ENCODE data around the gene ABHD3. TPM values are rescaled to one million over a fixed set of nuclear protein-coding genes. Genes with fewer than 3 reads are reported as not detected.
"Not testable (repeated sequence)": the region's sequence is repeated elsewhere in the genome, so short reads cannot be mapped to it uniquely, and the experiment has no call there.

Gene ABHD3
- total RNA-seq, 1 experiment from 2014 or later = 16.5 TPM

GRCh38 chr18:21703241-21703820, 1.2 kb downstream of the ABHD3 start:
- peak; percentile 23 for DNase-seq (ENCODE audit: low spot score)

- no peak for DNase-seq (ENCODE audit: low spot score)
Observed at GRCh38 chr18:21702602-21703001, 2.0 kb downstream of the ABHD3 start.

- no peak for DNase-seq (ENCODE audit: low spot score)
Observed at GRCh38 chr18:21701621-21702020, 3.0 kb downstream of the ABHD3 start.

GRCh38 chr18:21700528-21701075, 4.0 kb downstream of the ABHD3 start:
- DNase-seq (ENCODE audit: low spot score) = no peak

- no peak for DNase-seq (ENCODE audit: low spot score)
Observed at GRCh38 chr18:21693322-21693721, 11.3 kb downstream of the ABHD3 start.

- no peak for DNase-seq (ENCODE audit: low spot score)
Observed at GRCh38 chr18:21689736-21690135, 14.8 kb downstream of the ABHD3 start.

GRCh38 chr18:21686282-21687105, 18.1 kb downstream of the ABHD3 start:
- peak; percentile 26 for DNase-seq (ENCODE audit: low spot score)

- not testable (repeated sequence) for DNase-seq (ENCODE audit: low spot score)
Observed at GRCh38 chr18:21685556-21685981, 19.0 kb downstream of the ABHD3 start.

GRCh38 chr18:21684731-21685130, 19.8 kb downstream of the ABHD3 start:
- DNase-seq (ENCODE audit: low spot score) = no peak

- DNase-seq (ENCODE audit: low spot score) = peak; percentile 29
Observed at GRCh38 chr18:21682371-21683051, 22.1 kb downstream of the ABHD3 start.

- no peak for DNase-seq (ENCODE audit: low spot score)
Observed at GRCh38 chr18:21680161-21680560, 24.4 kb downstream of the ABHD3 start.

GRCh38 chr18:21678859-21679258, 25.7 kb downstream of the ABHD3 start:
- DNase-seq (ENCODE audit: low spot score) = no peak

- not testable (repeated sequence) for DNase-seq (ENCODE audit: low spot score)
Observed at GRCh38 chr18:21675354-21675753, 29.2 kb downstream of the ABHD3 start.

GRCh38 chr18:21672521-21673267, 31.9 kb downstream of the ABHD3 start:
- DNase-seq (ENCODE audit: low spot score) = no peak

- no peak for DNase-seq (ENCODE audit: low spot score)
Observed at GRCh38 chr18:21669736-21670285, 34.8 kb downstream of the ABHD3 start.

- DNase-seq (ENCODE audit: low spot score) = no peak
Observed at GRCh38 chr18:21664069-21664468, 40.5 kb downstream of the ABHD3 start.

GRCh38 chr18:21663578-21663977, 41.0 kb downstream of the ABHD3 start:
- no peak for DNase-seq (ENCODE audit: low spot score)

- no peak for DNase-seq (ENCODE audit: low spot score)
Observed at GRCh38 chr18:21662581-21662980, 42.0 kb downstream of the ABHD3 start.

- DNase-seq (ENCODE audit: low spot score) = no peak
Observed at GRCh38 chr18:21660078-21660477, 44.5 kb downstream of the ABHD3 start.

- no peak for DNase-seq (ENCODE audit: low spot score)
Observed at GRCh38 chr18:21656402-21656801, 48.2 kb downstream of the ABHD3 start.

- no peak for DNase-seq (ENCODE audit: low spot score)
Observed at GRCh38 chr18:21653361-21653760, 51.2 kb downstream of the ABHD3 start.

Data from HT-29 (cell line).